Measurements from ENCODE around the gene HDAC9. TPM values are rescaled to one million over a fixed set of nuclear protein-coding genes. Genes with fewer than 3 reads are reported as not detected.

The HDAC9 gene
- total RNA-seq, 4 donors from 2014 or later: 10.3 to 48.4 (median 12.2) TPM

DNA sequence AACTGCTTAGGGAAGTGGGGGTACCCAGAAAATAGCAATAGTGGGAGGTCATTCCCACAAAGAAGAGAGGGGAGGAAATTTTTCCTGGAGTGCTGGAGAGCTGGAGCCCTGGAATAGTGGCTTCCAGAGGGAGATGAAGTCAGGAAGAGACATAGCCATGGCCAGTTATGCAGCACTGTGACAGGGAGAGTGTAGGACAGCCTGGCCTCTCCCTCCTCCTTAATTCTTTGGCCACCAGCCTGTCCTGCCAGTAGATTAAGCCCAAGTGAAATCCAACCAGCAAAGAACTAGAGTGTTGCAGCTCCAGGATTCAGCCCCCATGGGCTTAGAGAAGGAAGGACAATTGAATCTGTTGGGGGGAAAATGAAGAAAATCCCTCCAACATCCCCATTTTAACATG lies 130.5 kb downstream of the HDAC9 start:
- Histone ChIP-seq H3K36me3 (no peaks in the 10 kb centered on the region), H3K9me3 (no peaks in the 10 kb centered on the region), H3K27me3 (no peaks in the 10 kb centered on the region), H3K27ac (no peak overlapping the region), H3K4me3 (no peak overlapping the region), H3K4me1 (no peaks in the 10 kb centered on the region)
- DNase-seq (ENCODE audit: low spot score in 2 of 2): no peak
- TF ChIP-seq, protein P1, sequence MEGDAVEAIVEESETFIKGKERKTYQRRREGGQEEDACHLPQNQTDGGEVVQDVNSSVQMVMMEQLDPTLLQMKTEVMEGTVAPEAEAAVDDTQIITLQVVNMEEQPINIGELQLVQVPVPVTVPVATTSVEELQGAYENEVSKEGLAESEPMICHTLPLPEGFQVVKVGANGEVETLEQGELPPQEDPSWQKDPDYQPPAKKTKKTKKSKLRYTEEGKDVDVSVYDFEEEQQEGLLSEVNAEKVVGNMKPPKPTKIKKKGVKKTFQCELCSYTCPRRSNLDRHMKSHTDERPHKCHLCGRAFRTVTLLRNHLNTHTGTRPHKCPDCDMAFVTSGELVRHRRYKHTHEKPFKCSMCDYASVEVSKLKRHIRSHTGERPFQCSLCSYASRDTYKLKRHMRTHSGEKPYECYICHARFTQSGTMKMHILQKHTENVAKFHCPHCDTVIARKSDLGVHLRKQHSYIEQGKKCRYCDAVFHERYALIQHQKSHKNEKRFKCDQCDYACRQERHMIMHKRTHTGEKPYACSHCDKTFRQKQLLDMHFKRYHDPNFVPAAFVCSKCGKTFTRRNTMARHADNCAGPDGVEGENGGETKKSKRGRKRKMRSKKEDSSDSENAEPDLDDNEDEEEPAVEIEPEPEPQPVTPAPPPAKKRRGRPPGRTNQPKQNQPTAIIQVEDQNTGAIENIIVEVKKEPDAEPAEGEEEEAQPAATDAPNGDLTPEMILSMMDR (IDR thresholded peaks at IDR 0.05): no peak
- TF ChIP-seq EP300 (IDR thresholded peaks at IDR 0.05) (no peak), POLR2A (IDR thresholded peaks at IDR 0.05) (no peak)

DNA sequence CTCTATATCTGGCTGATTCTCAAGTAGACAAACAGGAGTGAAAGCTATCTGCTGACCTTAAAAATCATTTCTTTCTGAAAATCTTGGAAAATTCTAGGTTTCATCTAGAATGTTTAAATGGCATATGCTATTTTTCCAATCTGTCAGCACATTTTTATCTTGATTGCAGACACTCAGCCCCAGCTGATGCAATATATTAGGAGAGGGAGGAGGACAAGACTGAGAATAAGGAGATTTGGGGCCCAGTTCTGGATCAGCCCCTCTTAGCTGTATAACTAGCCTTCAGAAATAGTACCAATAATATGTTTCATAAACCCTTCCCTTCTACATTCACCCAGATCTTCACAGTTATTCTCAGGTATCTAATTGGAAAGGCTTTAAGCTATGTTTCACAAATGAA lies 131.2 kb downstream of the HDAC9 start:
- H3K9me3 ChIP-seq: no peaks in the 10 kb centered on the region
- no peak for DNase-seq (ENCODE audit: low spot score in 2 of 2)
- H3K4me3 ChIP-seq: no peak overlapping the region
- no peaks in the 10 kb centered on the region for H3K36me3 ChIP-seq
- no peaks in the 10 kb centered on the region for H3K27me3 ChIP-seq
- TF ChIP-seq POLR2A (IDR thresholded peaks at IDR 0.05): no peak
- no peak for TF ChIP-seq EP300 (IDR thresholded peaks at IDR 0.05)
- TF ChIP-seq, protein P1 (IDR thresholded peaks at IDR 0.05): no peak
- no peak overlapping the region for H3K27ac ChIP-seq
- H3K4me1 ChIP-seq: no peaks in the 10 kb centered on the region

DNA sequence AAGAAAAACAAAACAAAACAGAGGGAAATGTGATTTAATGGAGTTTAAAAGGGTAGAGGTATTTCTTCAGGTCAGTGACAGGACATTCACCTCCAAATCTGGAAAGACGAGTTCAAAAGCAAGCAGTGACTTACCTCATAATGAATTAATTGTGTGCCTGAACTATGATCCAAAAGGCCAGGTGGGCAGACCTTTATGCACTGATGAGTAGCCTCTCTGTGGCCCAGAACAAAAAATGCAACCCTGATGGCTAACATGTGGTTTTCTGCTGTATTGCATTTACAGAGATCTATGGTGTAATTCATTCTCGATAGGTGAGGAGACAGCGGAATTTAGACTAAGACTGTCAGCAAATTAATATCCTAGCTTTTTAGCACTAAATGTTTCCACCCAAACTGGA lies 142.0 kb downstream of the HDAC9 start:
- H3K36me3 ChIP-seq: no peaks in the 10 kb centered on the region
- no peak for DNase-seq (ENCODE audit: low spot score in 2 of 2)
- H3K4me3 ChIP-seq: no peak overlapping the region
- TF ChIP-seq, protein P1 (IDR thresholded peaks at IDR 0.05): no peak
- TF ChIP-seq EP300 (IDR thresholded peaks at IDR 0.05): no peak
- no peak for TF ChIP-seq POLR2A (IDR thresholded peaks at IDR 0.05)
- H3K27ac ChIP-seq: no peak overlapping the region
- H3K4me1 ChIP-seq: peaks cover 0 to 15% (median 0%) of the 10 kb centered on the region in 4 donors
- WGBS, 2 donors: 78 to 83% methylated on average over 3 of the region's 3 CpGs
- no peaks in the 10 kb centered on the region for H3K9me3 ChIP-seq
- no peaks in the 10 kb centered on the region for H3K27me3 ChIP-seq

DNA sequence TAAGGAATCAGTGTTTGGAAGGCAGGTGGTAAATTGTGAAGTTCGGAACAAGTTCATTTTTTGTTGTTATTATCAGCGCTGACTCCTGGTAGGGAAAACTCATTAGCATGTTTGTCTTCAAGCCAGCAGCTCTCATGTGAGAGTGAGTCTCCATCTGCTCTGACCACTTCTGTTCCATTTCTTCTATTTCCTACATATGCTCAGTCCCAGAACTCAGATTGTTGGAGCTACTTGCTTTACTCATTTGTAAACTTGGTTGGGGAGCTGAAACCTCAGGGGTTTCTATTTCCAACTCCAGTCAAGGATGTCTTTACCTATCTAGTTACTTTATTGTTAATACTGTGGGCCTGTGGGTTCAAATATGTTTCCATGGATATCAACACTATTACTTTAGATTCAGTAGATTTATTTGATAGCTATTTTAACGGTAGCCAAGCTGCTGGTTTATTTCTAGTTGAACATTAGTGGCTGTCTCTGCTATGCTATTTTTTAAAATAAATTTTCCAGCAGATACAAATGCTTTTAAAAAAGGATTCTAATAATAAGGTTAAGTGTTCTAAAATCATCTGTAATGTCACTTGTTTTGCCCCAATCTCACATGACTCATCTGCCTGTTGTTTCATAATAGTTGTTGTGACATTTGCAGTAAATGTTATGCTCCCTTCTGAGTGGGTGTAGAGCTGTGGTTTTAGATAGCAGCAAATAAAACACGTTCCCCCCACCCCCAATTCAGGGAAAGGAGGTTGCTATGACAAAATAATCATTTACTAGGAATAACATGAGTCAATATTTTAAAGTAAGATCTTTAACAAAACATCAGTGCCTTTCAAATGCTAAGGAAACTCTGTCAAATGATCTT lies 143.3 kb downstream of the HDAC9 start:
- TF ChIP-seq EP300 (IDR thresholded peaks at IDR 0.05) (peak in 1 of 2 donors; percentile 53), POLR2A (IDR thresholded peaks at IDR 0.05) (no peak)
- TF ChIP-seq, protein P1 (IDR thresholded peaks at IDR 0.05): no peak
- Histone ChIP-seq H3K9me3 (no peaks in the 10 kb centered on the region), H3K36me3 (no peaks in the 10 kb centered on the region), H3K4me1 (peaks cover 0 to 15% (median 0%) of the 10 kb centered on the region in 4 donors), H3K4me3 (no peak overlapping the region), H3K27ac (peak overlapping the region in 2 of 4 donors; percentile 56 to 69), H3K27me3 (no peaks in the 10 kb centered on the region)
- DNase-seq (ENCODE audit: low spot score in 2 of 2): peak in 1 of 2 donors; percentile 15
- WGBS, 2 donors: 55 to 56% methylated on average over 4 of the region's 4 CpGs

DNA sequence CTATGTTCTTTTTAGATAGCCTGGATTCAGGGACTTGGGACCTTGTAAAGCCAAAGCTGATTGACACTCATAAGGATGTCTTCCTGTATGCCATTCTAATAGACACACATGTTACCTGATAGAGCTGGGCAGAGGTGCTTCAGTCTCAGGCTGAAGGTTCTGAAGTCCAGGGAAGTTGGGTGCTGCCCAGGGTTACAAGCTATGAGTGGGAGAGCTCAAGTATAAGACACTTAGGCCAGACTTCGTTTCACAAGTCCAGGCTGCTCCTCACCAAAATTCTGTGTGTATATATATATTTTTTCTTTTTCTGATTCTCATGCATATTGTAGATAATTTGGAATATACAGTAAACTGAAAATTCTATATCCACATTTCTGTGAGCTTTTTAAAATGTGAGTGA lies 144.2 kb downstream of the HDAC9 start:
- no peak for DNase-seq (ENCODE audit: low spot score in 2 of 2)
- no peak overlapping the region for H3K4me3 ChIP-seq
- H3K27me3 ChIP-seq: no peaks in the 10 kb centered on the region
- TF ChIP-seq EP300 (IDR thresholded peaks at IDR 0.05) (no peak), POLR2A (IDR thresholded peaks at IDR 0.05) (no peak)
- TF ChIP-seq, protein P1 (IDR thresholded peaks at IDR 0.05): no peak
- 91 to 92% methylated on average over 1 of the region's 1 CpG for WGBS, 2 donors
- no peaks in the 10 kb centered on the region for H3K9me3 ChIP-seq
- H3K36me3 ChIP-seq: no peaks in the 10 kb centered on the region
- H3K27ac ChIP-seq: peak overlapping the region in 2 of 4 donors; percentile 56 to 69
- H3K4me1 ChIP-seq: peaks cover 0 to 15% (median 0%) of the 10 kb centered on the region in 4 donors
